ENCODE results near the gene KLHL21. TPM values are rescaled to one million over a fixed set of nuclear protein-coding genes. Genes with fewer than 3 reads are reported as not detected.
"Not testable (repeated sequence)": the region's sequence is repeated elsewhere in the genome, so short reads cannot be mapped to it uniquely, and the experiment has no call there.

The KLHL21 gene
- total RNA-seq, 1 experiment from 2014 or later, result 35.9 TPM

DNA sequence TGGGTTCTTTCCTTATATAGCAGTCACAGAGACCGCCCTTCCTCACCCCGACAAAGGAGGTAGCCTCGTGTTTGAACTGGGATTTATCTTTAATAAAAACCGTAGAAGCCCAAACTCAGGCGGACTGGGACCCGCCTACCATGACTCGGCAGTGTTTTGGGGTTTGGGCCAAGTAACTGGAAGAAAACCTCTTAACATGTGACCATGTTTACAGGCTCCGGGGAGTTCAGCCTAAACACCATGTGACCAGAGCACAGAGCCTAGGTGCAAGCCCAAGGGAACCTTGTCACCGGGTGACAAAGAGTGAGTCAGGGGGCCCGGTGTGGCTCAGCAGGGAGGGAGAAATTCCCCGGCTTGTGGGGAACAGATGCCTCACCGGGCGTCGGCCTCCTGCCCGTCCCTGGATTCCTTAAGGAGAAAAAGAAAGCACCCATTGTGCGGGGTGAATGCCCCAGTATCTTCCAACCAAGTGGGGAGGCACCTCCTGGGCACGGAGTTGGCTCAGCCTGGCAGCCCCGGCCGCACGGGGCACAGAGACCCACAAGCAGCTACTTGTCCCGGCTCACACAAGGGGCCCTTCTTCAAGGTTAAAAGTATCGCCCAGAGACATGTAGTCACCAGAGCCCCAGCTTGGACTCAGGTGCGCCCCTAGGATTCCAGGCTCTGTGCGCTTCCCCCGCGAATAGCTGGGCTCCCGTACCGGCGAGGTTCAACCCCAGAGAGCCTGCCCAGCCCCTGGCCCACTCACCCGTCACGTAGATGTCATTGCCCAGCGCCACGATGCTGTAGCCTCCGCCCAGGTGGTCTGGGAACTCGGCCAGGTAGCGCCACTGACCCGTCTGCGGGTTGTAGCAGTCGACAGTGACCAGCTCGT lies 1.4 kb downstream of the KLHL21 start:
- Histone ChIP-seq H3K36me3 (ENCODE audit: control insufficient read depth, insufficient read depth, low read length) (no peaks in the 10 kb centered on the region; the same call in 1 of the 2 replicates), H3K27ac (ENCODE audit: low read length) (peak overlapping the region; percentile 90), H3K9me3 (ENCODE audit: control insufficient read depth, insufficient read depth, low read depth, low read length) (no peaks in the 10 kb centered on the region), H3K4me3 (ENCODE audit: low read depth in 2 of 2, low read length in 2 of 2) (peak overlapping the region; percentile 61 to 96), H3K27me3 (ENCODE audit: control insufficient read depth, insufficient read depth, low read length) (no peaks in the 10 kb centered on the region), H3K4me1 (ENCODE audit: control insufficient read depth, insufficient read depth, low read length) (peaks cover 27% of the 10 kb centered on the region)
- in situ Hi-C loops (cut with HindIII; ENCODE audit: low pct_unique_long_range_greater_than_20kb, low sequenced_read_pairs), result no loop called here
- POLR2A ChIA-PET, result no interaction called here
- no TSS peak for BruUV-seq (replicated peaks)
- DNase-seq (ENCODE audit: low read depth, low spot score) (peak; percentile 90), ATAC-seq (peak; percentile 49)
- TF ChIP-seq POLR2AphosphoS5 (IDR thresholded peaks at IDR 0.05; ENCODE audit: low read depth, low read length) (no peak), SIN3A (IDR thresholded peaks at IDR 0.05; ENCODE audit: borderline replicate concordance, insufficient read depth, low read depth, low read length) (0 out of 2 replicates have a peak, but pooled peaks have one; percentile 12)
- TF ChIP-seq, protein P1, sequence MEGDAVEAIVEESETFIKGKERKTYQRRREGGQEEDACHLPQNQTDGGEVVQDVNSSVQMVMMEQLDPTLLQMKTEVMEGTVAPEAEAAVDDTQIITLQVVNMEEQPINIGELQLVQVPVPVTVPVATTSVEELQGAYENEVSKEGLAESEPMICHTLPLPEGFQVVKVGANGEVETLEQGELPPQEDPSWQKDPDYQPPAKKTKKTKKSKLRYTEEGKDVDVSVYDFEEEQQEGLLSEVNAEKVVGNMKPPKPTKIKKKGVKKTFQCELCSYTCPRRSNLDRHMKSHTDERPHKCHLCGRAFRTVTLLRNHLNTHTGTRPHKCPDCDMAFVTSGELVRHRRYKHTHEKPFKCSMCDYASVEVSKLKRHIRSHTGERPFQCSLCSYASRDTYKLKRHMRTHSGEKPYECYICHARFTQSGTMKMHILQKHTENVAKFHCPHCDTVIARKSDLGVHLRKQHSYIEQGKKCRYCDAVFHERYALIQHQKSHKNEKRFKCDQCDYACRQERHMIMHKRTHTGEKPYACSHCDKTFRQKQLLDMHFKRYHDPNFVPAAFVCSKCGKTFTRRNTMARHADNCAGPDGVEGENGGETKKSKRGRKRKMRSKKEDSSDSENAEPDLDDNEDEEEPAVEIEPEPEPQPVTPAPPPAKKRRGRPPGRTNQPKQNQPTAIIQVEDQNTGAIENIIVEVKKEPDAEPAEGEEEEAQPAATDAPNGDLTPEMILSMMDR (IDR thresholded peaks at IDR 0.05), result no peak
- CTCF ChIA-PET, result interaction anchor here (0.6 kb wide), 1 partner anchor 13 kb away, joined by 3 read pairs; the partner anchor contains the start of gene PHF13
- intact Hi-C loops (cut with micrococcal nuclease; ENCODE audit: unreplicated experiment), result no loop called here

DNA sequence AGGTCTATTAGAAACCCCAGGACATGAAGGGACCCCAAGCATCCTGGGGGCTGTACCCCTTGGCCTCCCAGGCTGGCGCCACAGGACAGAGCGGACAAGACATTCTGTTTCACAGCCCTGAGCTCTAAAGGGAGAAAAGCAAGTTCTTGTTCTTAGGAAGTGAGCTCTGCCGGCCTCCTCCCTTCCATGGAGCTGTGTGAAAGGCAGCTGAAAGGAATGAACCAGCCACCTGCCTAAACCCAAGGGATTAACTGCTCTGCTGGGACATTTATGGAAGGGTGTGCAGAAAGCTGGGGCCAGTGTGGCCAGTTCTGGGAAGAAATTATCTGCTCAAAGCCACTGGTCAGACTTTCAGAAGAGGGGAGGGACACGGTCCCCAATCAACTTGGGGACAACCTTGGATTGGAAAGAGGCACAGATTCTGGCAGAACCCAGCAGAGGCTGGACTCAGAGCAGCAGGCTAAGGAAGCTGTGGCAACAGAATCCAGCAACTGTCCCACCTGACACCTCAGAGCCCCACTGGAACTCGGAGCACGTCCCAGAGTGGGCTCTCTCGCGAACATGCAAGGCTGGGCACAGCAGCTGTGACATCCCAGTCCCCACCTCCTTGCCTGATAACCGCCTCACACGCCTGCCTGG lies 2.1 kb downstream of the KLHL21 start:
- Histone ChIP-seq H3K27ac (ENCODE audit: low read length) (peak overlapping the region; percentile 90), H3K9me3 (ENCODE audit: control insufficient read depth, insufficient read depth, low read depth, low read length) (no peaks in the 10 kb centered on the region), H3K36me3 (ENCODE audit: control insufficient read depth, insufficient read depth, low read length) (no peaks in the 10 kb centered on the region; the same call in 1 of the 2 replicates), H3K27me3 (ENCODE audit: control insufficient read depth, insufficient read depth, low read length) (no peaks in the 10 kb centered on the region), H3K4me1 (ENCODE audit: control insufficient read depth, insufficient read depth, low read length) (peaks cover 27% of the 10 kb centered on the region), H3K4me3 (ENCODE audit: low read depth in 2 of 2, low read length in 2 of 2) (peak overlapping the region; percentile 61 to 96)
- ChIA-PET CTCF (interaction anchor here (0.5 kb wide), 1 partner anchor 47 kb away, joined by 5 read pairs; no protein-coding TSS in a partner anchor), POLR2A (no interaction called here)
- TSS peak; percentile 68 for BruUV-seq (replicated peaks)
- ATAC-seq (no peak), DNase-seq (ENCODE audit: low read depth, low spot score) (no peak)
- TF ChIP-seq TCF7L2 (IDR thresholded peaks at IDR 0.05; ENCODE audit: low read depth, low read length), result no peak
- TF ChIP-seq SIN3A (IDR thresholded peaks at IDR 0.05; ENCODE audit: borderline replicate concordance, insufficient read depth, low read depth, low read length), result no peak
- no peak for TF ChIP-seq POLR2AphosphoS5 (IDR thresholded peaks at IDR 0.05; ENCODE audit: low read depth, low read length)
- TF ChIP-seq, protein P2, sequence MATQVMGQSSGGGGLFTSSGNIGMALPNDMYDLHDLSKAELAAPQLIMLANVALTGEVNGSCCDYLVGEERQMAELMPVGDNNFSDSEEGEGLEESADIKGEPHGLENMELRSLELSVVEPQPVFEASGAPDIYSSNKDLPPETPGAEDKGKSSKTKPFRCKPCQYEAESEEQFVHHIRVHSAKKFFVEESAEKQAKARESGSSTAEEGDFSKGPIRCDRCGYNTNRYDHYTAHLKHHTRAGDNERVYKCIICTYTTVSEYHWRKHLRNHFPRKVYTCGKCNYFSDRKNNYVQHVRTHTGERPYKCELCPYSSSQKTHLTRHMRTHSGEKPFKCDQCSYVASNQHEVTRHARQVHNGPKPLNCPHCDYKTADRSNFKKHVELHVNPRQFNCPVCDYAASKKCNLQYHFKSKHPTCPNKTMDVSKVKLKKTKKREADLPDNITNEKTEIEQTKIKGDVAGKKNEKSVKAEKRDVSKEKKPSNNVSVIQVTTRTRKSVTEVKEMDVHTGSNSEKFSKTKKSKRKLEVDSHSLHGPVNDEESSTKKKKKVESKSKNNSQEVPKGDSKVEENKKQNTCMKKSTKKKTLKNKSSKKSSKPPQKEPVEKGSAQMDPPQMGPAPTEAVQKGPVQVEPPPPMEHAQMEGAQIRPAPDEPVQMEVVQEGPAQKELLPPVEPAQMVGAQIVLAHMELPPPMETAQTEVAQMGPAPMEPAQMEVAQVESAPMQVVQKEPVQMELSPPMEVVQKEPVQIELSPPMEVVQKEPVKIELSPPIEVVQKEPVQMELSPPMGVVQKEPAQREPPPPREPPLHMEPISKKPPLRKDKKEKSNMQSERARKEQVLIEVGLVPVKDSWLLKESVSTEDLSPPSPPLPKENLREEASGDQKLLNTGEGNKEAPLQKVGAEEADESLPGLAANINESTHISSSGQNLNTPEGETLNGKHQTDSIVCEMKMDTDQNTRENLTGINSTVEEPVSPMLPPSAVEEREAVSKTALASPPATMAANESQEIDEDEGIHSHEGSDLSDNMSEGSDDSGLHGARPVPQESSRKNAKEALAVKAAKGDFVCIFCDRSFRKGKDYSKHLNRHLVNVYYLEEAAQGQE (IDR thresholded peaks at IDR 0.05; ENCODE audit: insufficient read depth in 1 of 2, low read depth in 2 of 2, low read length in 1 of 2), result no peak
- TF ChIP-seq, protein P1 (IDR thresholded peaks at IDR 0.05), result no peak
- in situ Hi-C loops (cut with HindIII; ENCODE audit: low pct_unique_long_range_greater_than_20kb, low sequenced_read_pairs), result no loop called here
- intact Hi-C loops (cut with micrococcal nuclease; ENCODE audit: unreplicated experiment), result no loop called here

DNA sequence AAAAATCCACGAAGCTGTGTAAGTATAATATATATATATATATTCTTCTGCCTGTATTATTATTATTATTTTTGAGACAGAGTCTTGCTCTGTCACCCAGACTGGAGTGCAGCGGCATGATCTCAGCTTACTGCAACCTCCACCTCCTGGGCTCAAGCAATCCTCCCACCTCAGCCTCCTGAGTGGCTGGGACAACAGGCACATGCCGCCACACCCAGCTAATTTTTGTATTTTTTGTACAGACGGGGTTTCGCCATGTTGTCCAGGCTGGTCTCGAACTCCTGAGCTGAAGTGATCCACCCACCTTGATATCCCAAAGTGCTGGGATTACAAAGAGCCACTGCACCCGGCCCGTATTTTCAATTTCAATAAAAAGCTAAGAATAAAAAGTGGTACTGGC lies 2.7 kb downstream of the KLHL21 start:
- intact Hi-C loops (cut with micrococcal nuclease; ENCODE audit: unreplicated experiment); in situ Hi-C loops (cut with HindIII; ENCODE audit: low pct_unique_long_range_greater_than_20kb, low sequenced_read_pairs); H3K9me3 ChIP-seq (ENCODE audit: control insufficient read depth, insufficient read depth, low read depth, low read length); ATAC-seq; DNase-seq (ENCODE audit: low read depth, low spot score); POLR2A ChIA-PET; H3K27ac ChIP-seq (ENCODE audit: low read length); H3K36me3 ChIP-seq (ENCODE audit: control insufficient read depth, insufficient read depth, low read length); H3K27me3 ChIP-seq (ENCODE audit: control insufficient read depth, insufficient read depth, low read length); BruUV-seq (replicated peaks); CTCF ChIA-PET: not testable (repeated sequence)
- Histone ChIP-seq H3K4me1 (ENCODE audit: control insufficient read depth, insufficient read depth, low read length) (peaks cover 27% of the 10 kb centered on the region), H3K4me3 (ENCODE audit: low read depth in 2 of 2, low read length in 2 of 2) (peak overlapping the region; percentile 61 to 96)

Data from Panc1 (cell line).